ENCODE data around the gene IL1RAPL1.

- TF ChIP-seq CTCF (IDR thresholded peaks at IDR 0.05) (no peak), POLR2A (IDR thresholded peaks at IDR 0.05) (no peak)
Observed at GRCh38 chrX:29707088-29707487, 1119.8 kb downstream of the IL1RAPL1 start.

Measured in thyroid gland (tissue), 4 donors.